Mammary epithelial cell (primary cell): ENCODE results near the gene ABRACL.

ENCODE experiments used
- EZH2 ChIP-seq: IDR thresholded peaks from 2 replicates; pipeline ENCODE4 v1.6.1; 2012; ENCODE audit warnings: low read length, inconsistent platforms, borderline replicate concordance
- TF ChIP-seq, protein P1 (sequence below), 2 donors: IDR thresholded peaks in 1 of 2; conservative IDR thresholded peaks in 1 of 2; 2 replicates each; pipeline ENCODE4 v1.5.1; 2011 to 2012; ENCODE audit warnings: inconsistent platforms in 2 of 2, low read length in 2 of 2, mild to moderate bottlenecking in 2 of 2, control low read depth in 1 of 2, low read depth in 1 of 2; ENCODE audit not compliant: insufficient read depth in 1 of 2; ENCODE audit errors: extremely low read depth in 1 of 2

DNA sequence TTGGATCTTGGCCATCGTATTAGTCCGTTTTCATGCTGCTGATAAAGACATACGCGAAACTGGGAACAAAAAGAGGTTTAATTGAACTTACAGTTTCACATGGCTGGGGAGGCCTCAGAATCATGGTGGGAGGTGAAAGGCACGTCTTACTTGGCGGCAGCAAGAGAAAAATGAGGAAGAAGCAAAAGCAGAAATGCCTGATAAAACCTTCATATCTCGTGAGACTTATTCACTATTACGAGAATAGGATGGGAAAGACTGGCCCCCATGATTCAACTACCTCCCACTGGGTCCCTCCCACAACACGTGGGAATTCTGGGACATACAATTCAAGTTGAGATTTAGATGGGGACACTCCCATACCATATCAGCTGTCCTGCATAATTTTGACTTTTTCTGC is 20.4 kb upstream of the ABRACL start:
- TF ChIP-seq, protein P1, sequence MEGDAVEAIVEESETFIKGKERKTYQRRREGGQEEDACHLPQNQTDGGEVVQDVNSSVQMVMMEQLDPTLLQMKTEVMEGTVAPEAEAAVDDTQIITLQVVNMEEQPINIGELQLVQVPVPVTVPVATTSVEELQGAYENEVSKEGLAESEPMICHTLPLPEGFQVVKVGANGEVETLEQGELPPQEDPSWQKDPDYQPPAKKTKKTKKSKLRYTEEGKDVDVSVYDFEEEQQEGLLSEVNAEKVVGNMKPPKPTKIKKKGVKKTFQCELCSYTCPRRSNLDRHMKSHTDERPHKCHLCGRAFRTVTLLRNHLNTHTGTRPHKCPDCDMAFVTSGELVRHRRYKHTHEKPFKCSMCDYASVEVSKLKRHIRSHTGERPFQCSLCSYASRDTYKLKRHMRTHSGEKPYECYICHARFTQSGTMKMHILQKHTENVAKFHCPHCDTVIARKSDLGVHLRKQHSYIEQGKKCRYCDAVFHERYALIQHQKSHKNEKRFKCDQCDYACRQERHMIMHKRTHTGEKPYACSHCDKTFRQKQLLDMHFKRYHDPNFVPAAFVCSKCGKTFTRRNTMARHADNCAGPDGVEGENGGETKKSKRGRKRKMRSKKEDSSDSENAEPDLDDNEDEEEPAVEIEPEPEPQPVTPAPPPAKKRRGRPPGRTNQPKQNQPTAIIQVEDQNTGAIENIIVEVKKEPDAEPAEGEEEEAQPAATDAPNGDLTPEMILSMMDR (conservative IDR thresholded peaks at IDR 0.05 in 1 of 2, IDR thresholded peaks at IDR 0.05 in 1 of 2; ENCODE audit: extremely low read depth in 1 of 2, insufficient read depth in 1 of 2, low read depth in 1 of 2, low read length in 2 of 2): no peak
- TF ChIP-seq EZH2: no peak
